Measurements from ENCODE around the gene MTMR1. TPM values are rescaled to one million over a fixed set of nuclear protein-coding genes. Genes with fewer than 3 reads are reported as not detected.

Gene MTMR1
- total RNA-seq, 2 experiments from 2014 or later: 32.8 to 38.6 TPM

GRCh38 chrX:150766351-150767044 is 73.3 kb downstream of the MTMR1 start:
- no peaks in the 10 kb centered on the region for H3K4me1 Mint-ChIP-seq (ENCODE audit: low read depth)
- DNase-seq: no peak
- no peak overlapping the region for H3K27ac Mint-ChIP-seq
- H3K9me3 Mint-ChIP-seq: no peaks in the 10 kb centered on the region
- H3K36me3 Mint-ChIP-seq (ENCODE audit: low read depth): no peaks in the 10 kb centered on the region
- TF ChIP-seq, protein P1, sequence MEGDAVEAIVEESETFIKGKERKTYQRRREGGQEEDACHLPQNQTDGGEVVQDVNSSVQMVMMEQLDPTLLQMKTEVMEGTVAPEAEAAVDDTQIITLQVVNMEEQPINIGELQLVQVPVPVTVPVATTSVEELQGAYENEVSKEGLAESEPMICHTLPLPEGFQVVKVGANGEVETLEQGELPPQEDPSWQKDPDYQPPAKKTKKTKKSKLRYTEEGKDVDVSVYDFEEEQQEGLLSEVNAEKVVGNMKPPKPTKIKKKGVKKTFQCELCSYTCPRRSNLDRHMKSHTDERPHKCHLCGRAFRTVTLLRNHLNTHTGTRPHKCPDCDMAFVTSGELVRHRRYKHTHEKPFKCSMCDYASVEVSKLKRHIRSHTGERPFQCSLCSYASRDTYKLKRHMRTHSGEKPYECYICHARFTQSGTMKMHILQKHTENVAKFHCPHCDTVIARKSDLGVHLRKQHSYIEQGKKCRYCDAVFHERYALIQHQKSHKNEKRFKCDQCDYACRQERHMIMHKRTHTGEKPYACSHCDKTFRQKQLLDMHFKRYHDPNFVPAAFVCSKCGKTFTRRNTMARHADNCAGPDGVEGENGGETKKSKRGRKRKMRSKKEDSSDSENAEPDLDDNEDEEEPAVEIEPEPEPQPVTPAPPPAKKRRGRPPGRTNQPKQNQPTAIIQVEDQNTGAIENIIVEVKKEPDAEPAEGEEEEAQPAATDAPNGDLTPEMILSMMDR (IDR thresholded peaks at IDR 0.05): no peak
- H3K4me3 Mint-ChIP-seq: no peak overlapping the region
- ChIA-PET POLR2A (no interaction called here), CTCF (interaction anchor here (0.9 to 1.4 kb wide), 2 partner anchors 315 kb away, joined by 3 to 8 read pairs; no protein-coding TSS in a partner anchor)
- no peaks in the 10 kb centered on the region for H3K27me3 Mint-ChIP-seq
- intact Hi-C loops (cut with micrococcal nuclease): no loop called here
- no peak for ATAC-seq

- intact Hi-C loops (cut with micrococcal nuclease): no loop called here
- no peak overlapping the region for H3K27ac Mint-ChIP-seq
- H3K4me1 Mint-ChIP-seq (ENCODE audit: low read depth): no peaks in the 10 kb centered on the region
- no peak for ATAC-seq
- H3K36me3 Mint-ChIP-seq (ENCODE audit: low read depth): no peaks in the 10 kb centered on the region
- H3K9me3 Mint-ChIP-seq: no peaks in the 10 kb centered on the region
- no peaks in the 10 kb centered on the region for H3K27me3 Mint-ChIP-seq
- TF ChIP-seq, protein P1 (IDR thresholded peaks at IDR 0.05): no peak
- POLR2A ChIA-PET: no interaction called here
- CTCF ChIA-PET: interaction anchor here (0.9 to 1.4 kb wide), 2 partner anchors 51 to 315 kb away, joined by 4 to 8 read pairs; no protein-coding TSS in a partner anchor
- H3K4me3 Mint-ChIP-seq: no peak overlapping the region
- DNase-seq: no peak
Measured at GRCh38 chrX:150767045-150767395, 73.8 kb downstream of the MTMR1 start.

- DNase-seq (peak; percentile 30), ATAC-seq (peak; percentile 82)
- no peak overlapping the region for H3K4me3 Mint-ChIP-seq
- no peaks in the 10 kb centered on the region for H3K36me3 Mint-ChIP-seq (ENCODE audit: low read depth)
- POLR2A ChIA-PET: no interaction called here
- no peaks in the 10 kb centered on the region for H3K27me3 Mint-ChIP-seq
- no peaks in the 10 kb centered on the region for H3K4me1 Mint-ChIP-seq (ENCODE audit: low read depth)
- intact Hi-C loops (cut with micrococcal nuclease): no loop called here
- TF ChIP-seq, protein P1 (IDR thresholded peaks at IDR 0.05): no peak
- no peaks in the 10 kb centered on the region for H3K9me3 Mint-ChIP-seq
- CTCF ChIA-PET: interaction anchor here (0.9 to 1.4 kb wide), 3 partner anchors 52 to 314 kb away, joined by 3 to 8 read pairs (median 4); no protein-coding TSS in a partner anchor
- no peak overlapping the region for H3K27ac Mint-ChIP-seq
Measured at GRCh38 chrX:150767475-150768131, 74.4 kb downstream of the MTMR1 start.

- no peak for DNase-seq
- Mint-ChIP-seq H3K36me3 (ENCODE audit: low read depth) (no peaks in the 10 kb centered on the region), H3K27me3 (no peaks in the 10 kb centered on the region), H3K4me3 (no peak overlapping the region), H3K27ac (no peak overlapping the region), H3K4me1 (ENCODE audit: low read depth) (no peaks in the 10 kb centered on the region), H3K9me3 (no peaks in the 10 kb centered on the region)
- ChIA-PET CTCF (interaction anchor here (0.9 to 1.4 kb wide), 4 partner anchors 52 to 314 kb away, joined by 3 to 8 read pairs (median 4); no protein-coding TSS in a partner anchor), POLR2A (no interaction called here)
- intact Hi-C loops (cut with micrococcal nuclease): no loop called here
- TF ChIP-seq, protein P1 (IDR thresholded peaks at IDR 0.05): no peak
- no peak for ATAC-seq
Measured at GRCh38 chrX:150768132-150768485, 74.9 kb downstream of the MTMR1 start.

- CTCF ChIA-PET: interaction anchor here (1.1 to 1.4 kb wide), 2 partner anchors 233 to 313 kb away, joined by 3 read pairs; no protein-coding TSS in a partner anchor
- H3K9me3 Mint-ChIP-seq: no peaks in the 10 kb centered on the region
- POLR2A ChIA-PET: no interaction called here
- no peaks in the 10 kb centered on the region for H3K4me1 Mint-ChIP-seq (ENCODE audit: low read depth)
- H3K36me3 Mint-ChIP-seq (ENCODE audit: low read depth): no peaks in the 10 kb centered on the region
- no peak overlapping the region for H3K27ac Mint-ChIP-seq
- H3K4me3 Mint-ChIP-seq: no peak overlapping the region
- DNase-seq: no peak
- no peak for ATAC-seq
- intact Hi-C loops (cut with micrococcal nuclease): no loop called here
- TF ChIP-seq, protein P1 (IDR thresholded peaks at IDR 0.05): no peak
- no peaks in the 10 kb centered on the region for H3K27me3 Mint-ChIP-seq
Measured at GRCh38 chrX:150768580-150769190, 75.5 kb downstream of the MTMR1 start.

All from activated CD8-positive, alpha-beta T cell treated with anti-CD3 and anti-CD28 coated beads for 36 hours (primary cell).